Coronary artery (tissue), 2 donors: ENCODE results near the gene SSH3.
A peak's percentile ranks its signal among the peaks of the same experiment; 100 is the strongest.
"Not testable (repeated sequence)": the region's sequence is repeated elsewhere in the genome, so short reads cannot be mapped to it uniquely, and the experiment has no call there.

ENCODE experiments used
- DNase-seq: peaks from one replicate; pipeline ENCODE4 v3.0.0-alpha.2; 2017; ENCODE audit warnings: low spot score
- H3K27ac ChIP-seq, 2 donors: fragments of 200-600 bp; sonication (generic); one replicate each; pipeline ENCODE4 v1.5.1; 2016 to 2019
- H3K4me3 ChIP-seq: fragments of 200-600 bp; sonication (generic); 2 replicates; pipeline ENCODE4 v1.5.1; 2016; ENCODE audit warnings: mild to moderate bottlenecking, moderate library complexity
- CTCF ChIP-seq: fragments of 200-600 bp; sonication (generic); IDR thresholded peaks from one replicate; pipeline ENCODE4 v1.5.1; 2019; ENCODE audit warnings: antibody characterized with exemption

The SSH3 gene

GRCh38 chr11:67315325-67315909, 12.1 kb downstream of the SSH3 start:
- no peak for TF ChIP-seq CTCF
- Histone ChIP-seq H3K4me3 (no peak overlapping the region), H3K27ac (no peak overlapping the region)
- no peak for DNase-seq

- Histone ChIP-seq H3K27ac (peak overlapping the region; percentile 86 to 96), H3K4me3 (peak overlapping the region; percentile 85)
- TF ChIP-seq CTCF, result no peak
- DNase-seq, result no peak
Measured at GRCh38 chr11:67316882-67317204, 13.5 kb downstream of the SSH3 start.

DNA sequence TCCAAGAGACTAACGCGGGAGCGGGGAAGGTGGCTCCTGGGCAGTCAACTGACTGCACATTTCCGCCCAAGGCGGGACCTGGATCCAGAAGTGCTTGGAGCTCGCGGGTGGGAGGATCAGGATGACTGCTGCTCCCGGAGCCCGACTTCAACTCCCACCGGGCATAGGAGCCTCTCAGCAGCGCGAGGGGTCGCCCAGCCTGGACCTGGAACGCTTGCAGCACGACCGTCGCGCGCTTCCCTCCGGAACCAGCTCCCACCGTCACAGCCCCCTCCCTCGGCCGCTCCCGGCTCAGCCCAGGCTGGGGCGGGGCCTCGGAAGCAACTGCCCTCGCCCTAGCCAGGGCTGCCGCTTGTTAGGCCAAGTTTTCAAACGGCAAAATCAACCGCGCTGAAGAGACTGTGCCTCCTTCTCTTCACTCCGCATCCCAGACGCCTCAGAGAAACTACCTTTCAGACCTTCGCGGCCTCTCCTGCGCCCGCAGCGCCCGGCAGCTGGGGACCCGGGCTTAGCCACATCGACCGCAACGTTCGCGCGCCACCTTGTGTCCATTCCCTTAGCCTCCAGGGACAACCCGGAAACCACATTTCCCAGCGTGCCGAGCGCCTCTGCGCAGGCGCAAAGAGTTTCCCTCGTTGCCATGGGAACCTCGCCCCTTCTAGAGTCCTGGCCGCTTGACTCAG, 14.0 kb downstream of the SSH3 start:
- peak overlapping the region; percentile 85 for H3K4me3 ChIP-seq
- peak; percentile 97 for DNase-seq
- TF ChIP-seq CTCF, result peak; percentile 86
- peak overlapping the region; percentile 86 to 96 for H3K27ac ChIP-seq

DNA sequence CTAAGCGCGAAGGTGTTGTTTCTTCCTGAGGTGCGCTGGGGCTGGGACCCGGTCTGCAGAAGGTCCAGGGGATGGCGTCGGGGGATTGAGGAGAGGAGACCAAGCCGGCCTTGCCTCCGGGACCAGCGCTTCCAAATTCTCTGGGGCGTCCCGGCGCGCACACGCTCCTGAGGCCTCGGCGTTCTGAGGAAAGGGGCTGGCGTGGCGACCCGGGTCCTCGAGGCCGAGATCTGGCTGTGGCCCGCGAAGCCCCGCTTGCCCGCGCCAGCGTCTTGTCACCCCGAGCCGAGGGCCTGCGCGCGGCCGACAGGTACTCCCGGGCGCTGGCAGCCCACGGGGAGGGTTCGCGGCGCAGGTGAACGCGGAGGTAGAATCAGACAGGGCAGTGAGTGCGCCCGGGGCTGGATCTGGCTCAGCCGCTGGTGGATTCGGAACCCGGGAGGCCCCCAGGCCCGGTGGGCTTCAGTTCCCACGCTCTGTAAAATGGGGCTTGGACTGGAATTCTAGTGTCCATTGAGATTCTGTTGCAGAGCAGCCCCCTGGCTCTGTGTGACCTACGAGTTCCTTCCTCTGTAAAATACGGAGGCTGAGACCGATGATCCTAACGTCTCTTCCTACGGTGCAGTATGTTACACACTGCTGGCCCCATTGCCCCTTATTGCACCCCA, 14.7 kb downstream of the SSH3 start:
- H3K4me3 ChIP-seq, result peak overlapping the region; percentile 85
- peak overlapping the region; percentile 86 to 96 for H3K27ac ChIP-seq
- no peak for TF ChIP-seq CTCF
- DNase-seq, result no peak

DNA sequence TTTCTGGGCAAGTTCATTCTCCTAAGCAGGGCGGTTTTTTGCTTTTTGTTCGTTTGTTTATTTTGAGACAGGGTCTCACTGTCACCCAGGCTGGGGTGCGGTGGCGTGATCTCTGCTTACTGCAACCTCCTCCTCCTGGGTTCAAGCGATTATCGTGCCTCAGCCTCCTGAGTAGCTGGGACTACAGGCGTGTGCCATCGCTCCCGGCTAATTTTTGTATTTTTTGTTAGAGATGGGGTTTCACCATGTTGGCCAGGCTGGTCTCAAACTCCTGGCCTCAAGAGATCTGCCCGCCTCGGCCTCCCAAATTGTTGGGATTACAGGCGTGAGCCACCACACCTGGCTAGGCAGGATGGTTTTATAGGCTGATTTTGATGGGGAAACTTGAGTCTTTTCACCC, 15.5 kb downstream of the SSH3 start:
- peak overlapping the region; percentile 85 for H3K4me3 ChIP-seq
- DNase-seq, H3K27ac ChIP-seq: not testable (repeated sequence)

DNA sequence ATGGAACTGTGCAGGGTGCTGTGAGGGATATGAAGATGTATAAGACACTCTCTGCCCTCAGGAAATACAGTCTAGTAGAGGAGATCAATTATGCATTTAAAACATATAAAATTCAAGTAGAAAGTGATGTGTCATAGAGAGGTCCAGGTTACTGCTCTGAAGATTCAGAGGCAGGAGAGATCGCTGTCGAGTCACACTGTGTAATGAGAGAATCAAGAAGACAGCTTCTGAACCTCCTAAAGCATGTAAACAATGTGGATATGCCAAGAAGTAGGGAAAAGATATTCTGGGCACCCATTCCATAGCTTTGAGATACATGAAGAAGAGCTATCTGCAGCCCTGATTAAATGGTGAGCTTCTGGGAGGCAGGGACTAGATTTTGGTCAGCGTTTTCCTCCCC, 16.7 kb downstream of the SSH3 start:
- no peak for DNase-seq
- TF ChIP-seq CTCF, result no peak
- Histone ChIP-seq H3K4me3 (no peak overlapping the region), H3K27ac (no peak overlapping the region)

DNA sequence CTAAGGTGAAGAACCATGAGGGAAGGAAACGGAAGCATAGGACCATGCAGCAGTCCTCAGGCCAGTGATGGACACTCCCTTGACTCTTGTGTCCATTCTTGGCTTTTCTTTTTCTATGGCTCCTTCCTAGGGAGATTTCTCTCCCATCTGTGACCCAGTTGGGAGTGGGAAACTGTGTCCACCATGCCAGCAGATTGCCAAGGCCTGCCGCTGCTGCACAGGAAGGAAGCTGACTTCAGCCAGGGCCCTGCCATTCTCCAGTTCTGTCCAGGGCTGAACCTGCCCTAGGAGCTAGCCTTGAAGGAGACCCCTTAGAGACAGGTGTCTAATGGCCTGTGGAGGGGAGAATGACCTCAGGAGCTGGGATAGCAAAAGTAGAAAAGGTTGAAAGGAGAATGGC, 17.4 kb downstream of the SSH3 start:
- no peak for TF ChIP-seq CTCF
- Histone ChIP-seq H3K4me3 (no peak overlapping the region), H3K27ac (no peak overlapping the region)
- DNase-seq, result no peak
